GM23338 (cell line): Measurements from ENCODE around the gene MYOC.

ENCODE experiments used
- CREB1 ChIP-seq: fragments of 250-450 bp; sonication (Bioruptor Pico); IDR thresholded peaks from 2 replicates; pipeline ENCODE4 v1.5.0; 2020; ENCODE audit warnings: low read depth, mild to moderate bottlenecking, moderate library complexity
- CTCF ChIP-seq, 2 experiments: fragments of 200-600 bp in 1 of 2; sonication (generic) in 1 of 2; conservative IDR thresholded peaks; 2 replicates each; pipeline versions ENCODE4 v1.5.1 to v1.6.1; 2016 to 2017; ENCODE audit warnings: antibody characterized with exemption in 2 of 2, low read depth in 2 of 2, mild to moderate bottlenecking in 2 of 2, moderate library complexity in 1 of 2
- EZH2 ChIP-seq: fragments of 200-600 bp; sonication (generic); IDR thresholded peaks from one replicate; pipeline ENCODE4 v1.8.0; 2017; ENCODE audit warnings: antibody characterized with exemption, mild to moderate bottlenecking, low read depth; ENCODE audit not compliant: unreplicated experiment
- EZH2phosphoT487 ChIP-seq: fragments of 200-600 bp; sonication (generic); IDR thresholded peaks from one replicate; pipeline ENCODE4 v1.8.1; 2018; ENCODE audit warnings: antibody characterized with exemption; ENCODE audit not compliant: unreplicated experiment
- JUNB ChIP-seq: IDR thresholded peaks from one replicate; pipeline ENCODE4 v1.6.1; 2016; ENCODE audit warnings: antibody characterized with exemption; ENCODE audit not compliant: unreplicated experiment
- NANOG ChIP-seq: IDR thresholded peaks from 2 replicates; pipeline ENCODE4 v1.6.1; 2016; ENCODE audit warnings: antibody characterized with exemption, borderline replicate concordance
- POLR2AphosphoS5 ChIP-seq: IDR thresholded peaks from 2 replicates; pipeline ENCODE4 v1.6.1; 2016; ENCODE audit warnings: antibody characterized with exemption, low read depth
- STAT1 ChIP-seq: IDR thresholded peaks from one replicate; pipeline ENCODE4 v1.6.1; 2016; ENCODE audit warnings: antibody characterized with exemption; ENCODE audit not compliant: unreplicated experiment
- ZNF114 ChIP-seq: fragments of 250-450 bp; sonication (Bioruptor Pico); IDR thresholded peaks from 2 replicates; pipeline ENCODE4 v1.5.0; 2020; ENCODE audit warnings: mild to moderate bottlenecking, moderate library complexity
- ZNF331 ChIP-seq: fragments of 250-450 bp; sonication (Bioruptor Pico); IDR thresholded peaks from 2 replicates; pipeline ENCODE4 v1.5.0; 2020; ENCODE audit warnings: low read depth, mild to moderate bottlenecking, moderate library complexity
- TF ChIP-seq, protein P1 (sequence below): IDR thresholded peaks from one replicate; pipeline ENCODE4 v1.6.1; 2018; ENCODE audit warnings: antibody characterized with exemption; ENCODE audit not compliant: unreplicated experiment
- TF ChIP-seq, protein P2 (sequence below): IDR thresholded peaks from 2 replicates; pipeline ENCODE4 v1.6.1; 2016; ENCODE audit warnings: antibody characterized with exemption

- no peak for TF ChIP-seq CTCF (conservative IDR thresholded peaks at IDR 0.05; ENCODE audit: low read depth in 2 of 2)
- no peak for TF ChIP-seq NANOG
- TF ChIP-seq EZH2 = no peak
- TF ChIP-seq CREB1 (CRISPR knock-in tag) = no peak
- TF ChIP-seq JUNB = no peak
- no peak for TF ChIP-seq EZH2phosphoT487
- TF ChIP-seq, protein P1, sequence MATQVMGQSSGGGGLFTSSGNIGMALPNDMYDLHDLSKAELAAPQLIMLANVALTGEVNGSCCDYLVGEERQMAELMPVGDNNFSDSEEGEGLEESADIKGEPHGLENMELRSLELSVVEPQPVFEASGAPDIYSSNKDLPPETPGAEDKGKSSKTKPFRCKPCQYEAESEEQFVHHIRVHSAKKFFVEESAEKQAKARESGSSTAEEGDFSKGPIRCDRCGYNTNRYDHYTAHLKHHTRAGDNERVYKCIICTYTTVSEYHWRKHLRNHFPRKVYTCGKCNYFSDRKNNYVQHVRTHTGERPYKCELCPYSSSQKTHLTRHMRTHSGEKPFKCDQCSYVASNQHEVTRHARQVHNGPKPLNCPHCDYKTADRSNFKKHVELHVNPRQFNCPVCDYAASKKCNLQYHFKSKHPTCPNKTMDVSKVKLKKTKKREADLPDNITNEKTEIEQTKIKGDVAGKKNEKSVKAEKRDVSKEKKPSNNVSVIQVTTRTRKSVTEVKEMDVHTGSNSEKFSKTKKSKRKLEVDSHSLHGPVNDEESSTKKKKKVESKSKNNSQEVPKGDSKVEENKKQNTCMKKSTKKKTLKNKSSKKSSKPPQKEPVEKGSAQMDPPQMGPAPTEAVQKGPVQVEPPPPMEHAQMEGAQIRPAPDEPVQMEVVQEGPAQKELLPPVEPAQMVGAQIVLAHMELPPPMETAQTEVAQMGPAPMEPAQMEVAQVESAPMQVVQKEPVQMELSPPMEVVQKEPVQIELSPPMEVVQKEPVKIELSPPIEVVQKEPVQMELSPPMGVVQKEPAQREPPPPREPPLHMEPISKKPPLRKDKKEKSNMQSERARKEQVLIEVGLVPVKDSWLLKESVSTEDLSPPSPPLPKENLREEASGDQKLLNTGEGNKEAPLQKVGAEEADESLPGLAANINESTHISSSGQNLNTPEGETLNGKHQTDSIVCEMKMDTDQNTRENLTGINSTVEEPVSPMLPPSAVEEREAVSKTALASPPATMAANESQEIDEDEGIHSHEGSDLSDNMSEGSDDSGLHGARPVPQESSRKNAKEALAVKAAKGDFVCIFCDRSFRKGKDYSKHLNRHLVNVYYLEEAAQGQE = no peak
- no peak for TF ChIP-seq POLR2AphosphoS5
- TF ChIP-seq ZNF331 (CRISPR knock-in tag) = no peak
- TF ChIP-seq STAT1 = no peak
- TF ChIP-seq, protein P2, sequence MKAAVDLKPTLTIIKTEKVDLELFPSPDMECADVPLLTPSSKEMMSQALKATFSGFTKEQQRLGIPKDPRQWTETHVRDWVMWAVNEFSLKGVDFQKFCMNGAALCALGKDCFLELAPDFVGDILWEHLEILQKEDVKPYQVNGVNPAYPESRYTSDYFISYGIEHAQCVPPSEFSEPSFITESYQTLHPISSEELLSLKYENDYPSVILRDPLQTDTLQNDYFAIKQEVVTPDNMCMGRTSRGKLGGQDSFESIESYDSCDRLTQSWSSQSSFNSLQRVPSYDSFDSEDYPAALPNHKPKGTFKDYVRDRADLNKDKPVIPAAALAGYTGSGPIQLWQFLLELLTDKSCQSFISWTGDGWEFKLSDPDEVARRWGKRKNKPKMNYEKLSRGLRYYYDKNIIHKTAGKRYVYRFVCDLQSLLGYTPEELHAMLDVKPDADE = no peak
- TF ChIP-seq ZNF114 (CRISPR knock-in tag) = no peak
Observed at GRCh38 chr1:171676823-171677222, 24.3 kb upstream of the MYOC start.
